ENCODE results near the gene SPATS2. TPM values are rescaled to one million over a fixed set of nuclear protein-coding genes. Genes with fewer than 3 reads are reported as not detected.

The SPATS2 gene

DNA sequence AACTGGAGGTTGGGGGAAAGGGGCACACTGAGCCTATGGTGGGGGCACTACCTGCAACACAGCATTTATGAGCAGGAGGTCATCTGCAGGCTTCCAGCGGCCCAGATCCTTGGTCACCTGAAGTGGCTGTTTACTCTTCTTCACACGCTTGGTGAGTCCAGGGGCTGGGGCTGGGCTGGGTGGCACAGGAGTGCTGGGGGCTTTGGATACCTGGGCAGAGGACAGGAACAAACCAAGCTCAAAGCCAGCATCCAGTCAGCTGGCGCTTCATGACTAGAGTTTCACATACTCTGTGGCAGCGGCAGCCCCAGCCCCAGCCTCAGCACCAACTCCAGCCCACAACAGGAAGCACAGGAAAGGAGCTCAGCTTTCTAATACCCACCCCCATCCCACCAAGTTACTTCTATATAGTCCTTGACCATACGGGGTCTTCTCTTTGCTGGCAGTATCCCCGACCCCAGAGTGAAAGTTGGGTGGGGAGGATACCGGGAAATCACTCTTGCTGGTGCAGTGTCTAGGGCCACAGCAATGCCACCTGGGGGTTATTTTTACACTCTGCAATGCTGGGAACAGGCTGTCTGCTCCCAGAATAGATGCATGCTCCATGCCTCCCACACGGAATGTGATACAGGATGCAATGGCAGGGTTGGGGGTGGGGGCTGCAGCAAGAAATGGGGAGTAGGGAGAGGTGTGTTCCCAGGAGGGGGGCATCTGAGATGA, 197.6 kb downstream of the SPATS2 start:
- H3K9ac ChIP-seq (ENCODE audit: low read depth, low read length), result no peak overlapping the region
- no peaks in the 10 kb centered on the region for H3K27me3 ChIP-seq (ENCODE audit: control insufficient read depth, insufficient read depth, low read length)
- H3K4me1 ChIP-seq (ENCODE audit: control insufficient read depth, insufficient read depth, low read length), result peaks cover 12% of the 10 kb centered on the region
- H3K4me2 ChIP-seq (ENCODE audit: low read length), result no peak overlapping the region
- no peaks in the 10 kb centered on the region for H3K9me3 ChIP-seq (replicated peaks; ENCODE audit: low read length)
- no peak overlapping the region for H3K4me3 ChIP-seq (ENCODE audit: low read length)
- H3K36me3 ChIP-seq (ENCODE audit: insufficient read depth, low read length), result peaks cover 42% of the 10 kb centered on the region

DNA sequence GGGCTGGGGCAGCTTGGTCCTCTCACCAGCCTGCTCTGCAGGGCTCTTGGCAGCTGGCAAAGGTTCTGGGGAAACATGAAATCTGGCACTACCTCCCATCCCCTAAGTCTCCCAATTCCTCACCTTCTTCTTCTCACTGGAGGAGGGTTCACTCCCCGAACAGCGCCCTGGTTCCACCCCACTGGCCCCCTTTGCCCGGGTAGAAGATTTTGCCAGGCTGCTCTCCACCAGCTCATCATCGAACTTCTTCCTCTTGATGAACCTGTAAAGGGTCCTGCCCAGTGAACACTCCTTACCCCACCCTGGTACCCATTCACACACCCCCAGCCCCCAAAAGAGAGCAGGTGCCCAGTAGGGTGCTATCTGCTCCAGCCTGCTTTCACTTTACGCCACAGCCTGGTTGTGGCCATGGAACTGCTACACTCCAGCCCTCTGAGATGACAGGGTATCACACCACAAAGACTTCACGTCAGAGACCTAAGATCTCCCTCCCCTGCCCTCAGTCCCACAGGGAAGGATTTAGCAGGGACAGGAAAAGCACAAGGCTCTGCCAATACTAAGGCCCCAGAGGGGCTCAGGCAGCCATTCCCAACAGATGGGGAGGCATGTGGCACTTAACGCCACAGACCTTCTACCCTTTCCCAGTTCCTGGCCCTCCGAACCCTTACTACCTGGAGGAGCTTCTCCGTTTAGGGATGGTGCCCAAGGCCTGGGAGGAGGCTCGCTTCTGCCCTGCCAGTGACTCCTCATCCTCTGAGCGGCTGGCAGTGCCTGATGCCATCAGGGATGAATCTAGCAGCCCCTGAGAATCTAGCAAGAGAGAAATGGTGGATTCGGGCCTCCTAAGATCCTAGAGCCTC, 198.4 kb downstream of the SPATS2 start:
- peaks cover 12% of the 10 kb centered on the region for H3K4me1 ChIP-seq (ENCODE audit: control insufficient read depth, insufficient read depth, low read length)
- H3K36me3 ChIP-seq (ENCODE audit: insufficient read depth, low read length), result peaks cover 35% of the 10 kb centered on the region
- H3K4me2 ChIP-seq (ENCODE audit: low read length), result no peak overlapping the region
- H3K4me3 ChIP-seq (ENCODE audit: low read length), result no peak overlapping the region
- no peaks in the 10 kb centered on the region for H3K9me3 ChIP-seq (replicated peaks; ENCODE audit: low read length)
- no peak overlapping the region for H3K9ac ChIP-seq (ENCODE audit: low read depth, low read length)
- no peaks in the 10 kb centered on the region for H3K27me3 ChIP-seq (ENCODE audit: control insufficient read depth, insufficient read depth, low read length)

DNA sequence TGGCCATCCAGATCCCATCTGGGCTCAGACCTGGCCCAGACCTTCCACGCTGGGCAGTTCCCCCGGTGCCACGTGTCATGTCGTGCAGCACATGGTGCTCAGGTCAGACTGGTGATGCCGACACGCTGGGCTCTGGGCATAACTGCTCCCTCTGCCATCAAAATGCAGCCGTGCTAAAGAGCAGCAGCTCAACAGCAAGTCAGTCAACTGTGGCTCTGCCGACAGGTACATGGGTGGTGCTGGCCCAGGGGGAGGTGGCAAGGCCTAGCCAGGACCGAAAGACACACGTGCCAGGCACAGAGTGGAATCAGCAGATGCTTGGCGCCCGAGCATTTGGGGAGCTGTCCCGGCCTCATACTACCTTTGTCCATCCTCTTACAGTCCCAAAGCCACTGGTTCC, 199.1 kb downstream of the SPATS2 start:
- no peaks in the 10 kb centered on the region for H3K9me3 ChIP-seq (replicated peaks; ENCODE audit: low read length)
- peak overlapping the region; percentile 96 for H3K9ac ChIP-seq (ENCODE audit: low read depth, low read length)
- peak overlapping the region; percentile 89 for H3K4me2 ChIP-seq (ENCODE audit: low read length)
- peaks cover 12% of the 10 kb centered on the region for H3K4me1 ChIP-seq (ENCODE audit: control insufficient read depth, insufficient read depth, low read length)
- H3K27me3 ChIP-seq (ENCODE audit: control insufficient read depth, insufficient read depth, low read length), result no peaks in the 10 kb centered on the region
- H3K4me3 ChIP-seq (ENCODE audit: low read length), result peak overlapping the region; percentile 15
- H3K36me3 ChIP-seq (ENCODE audit: insufficient read depth, low read length), result peaks cover 27% of the 10 kb centered on the region

DNA sequence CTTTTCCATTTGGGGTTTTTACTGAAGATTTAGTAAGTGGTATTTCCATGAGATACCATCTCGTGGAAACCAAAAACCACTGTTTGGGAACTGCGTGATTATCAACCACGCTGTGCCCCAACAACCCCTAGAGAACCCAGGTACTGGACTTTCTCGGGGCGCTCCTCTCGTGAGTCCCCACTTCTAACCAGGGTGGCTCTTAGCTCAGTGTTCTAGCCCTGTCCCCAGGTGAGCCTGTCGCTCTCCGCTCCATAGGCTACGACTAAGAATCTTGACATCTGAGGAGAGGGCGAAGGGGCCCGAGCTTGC, 200.0 kb downstream of the SPATS2 start:
- H3K4me2 ChIP-seq (ENCODE audit: low read length), result peak overlapping the region; percentile 89
- peaks cover 18% of the 10 kb centered on the region for H3K36me3 ChIP-seq (ENCODE audit: insufficient read depth, low read length)
- peak overlapping the region; percentile 96 for H3K9ac ChIP-seq (ENCODE audit: low read depth, low read length)
- H3K27me3 ChIP-seq (ENCODE audit: control insufficient read depth, insufficient read depth, low read length), result no peaks in the 10 kb centered on the region
- peak overlapping the region; percentile 89 for H3K4me3 ChIP-seq (ENCODE audit: low read length)
- peaks cover 12% of the 10 kb centered on the region for H3K4me1 ChIP-seq (ENCODE audit: control insufficient read depth, insufficient read depth, low read length)
- H3K9me3 ChIP-seq (replicated peaks; ENCODE audit: low read length), result no peaks in the 10 kb centered on the region

DNA sequence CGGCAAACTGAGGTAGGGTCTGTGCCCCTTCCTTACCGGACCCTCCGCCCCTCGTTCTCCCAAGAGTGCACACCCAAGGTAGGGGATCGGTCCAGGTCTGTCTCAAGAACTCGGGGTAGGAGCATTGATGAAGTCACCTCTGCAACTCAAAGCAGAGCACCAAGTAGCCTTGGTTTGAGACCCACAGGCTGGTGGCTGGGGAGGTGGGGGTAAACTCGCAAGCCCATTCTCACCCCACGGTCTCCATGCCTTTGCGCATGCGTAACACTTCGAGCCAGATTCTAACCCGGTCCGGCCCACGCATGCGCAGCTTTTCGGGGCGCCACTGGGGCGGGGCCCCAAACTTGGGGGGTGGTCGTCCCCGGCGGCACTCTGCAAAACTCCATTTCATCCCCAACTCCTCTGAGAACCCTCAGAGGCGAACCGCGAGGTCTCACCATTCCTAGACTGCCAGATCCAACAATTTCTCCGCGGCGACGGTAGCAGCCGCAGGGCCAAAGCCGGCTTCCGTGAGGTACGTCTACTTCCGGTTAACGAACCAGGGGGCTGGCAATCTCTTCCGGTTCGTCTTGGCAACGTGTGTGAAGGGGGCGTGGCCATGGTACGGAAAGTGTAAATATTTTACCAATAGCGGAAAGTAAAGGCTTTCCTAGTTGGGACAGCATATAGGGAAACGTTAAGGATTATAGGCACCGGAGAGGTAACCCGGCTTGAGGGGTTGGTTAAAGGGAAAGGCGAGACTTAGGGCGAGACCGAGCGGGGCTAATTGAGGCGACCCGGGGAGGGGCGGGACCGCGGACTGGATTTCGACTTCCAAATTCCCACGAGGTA, 200.6 kb downstream of the SPATS2 start, which contains the start of gene MCRS1:
Gene MCRS1, minus strand, starts transcription at position 532 of the 831 bp plus-strand sequence. CDS start 1,411 bp downstream, outside the sequence.
- peak within 1 kb of the TSS; percentile 96 for H3K9ac ChIP-seq (ENCODE audit: low read depth, low read length)
- peaks cover 12% of the 10 kb centered on the region for H3K4me1 ChIP-seq (ENCODE audit: control insufficient read depth, insufficient read depth, low read length)
- H3K4me2 ChIP-seq (ENCODE audit: low read length), result peak within 1 kb of the TSS; percentile 89
- peak within 1 kb of the TSS; percentile 89 for H3K4me3 ChIP-seq (ENCODE audit: low read length)
- H3K9me3 ChIP-seq (replicated peaks; ENCODE audit: low read length), result no peaks in the 10 kb centered on the region
- no peaks in the 10 kb centered on the region for H3K27me3 ChIP-seq (ENCODE audit: control insufficient read depth, insufficient read depth, low read length)
- H3K36me3 ChIP-seq (ENCODE audit: insufficient read depth, low read length), result peaks cover 13% of the 10 kb centered on the region

DNA sequence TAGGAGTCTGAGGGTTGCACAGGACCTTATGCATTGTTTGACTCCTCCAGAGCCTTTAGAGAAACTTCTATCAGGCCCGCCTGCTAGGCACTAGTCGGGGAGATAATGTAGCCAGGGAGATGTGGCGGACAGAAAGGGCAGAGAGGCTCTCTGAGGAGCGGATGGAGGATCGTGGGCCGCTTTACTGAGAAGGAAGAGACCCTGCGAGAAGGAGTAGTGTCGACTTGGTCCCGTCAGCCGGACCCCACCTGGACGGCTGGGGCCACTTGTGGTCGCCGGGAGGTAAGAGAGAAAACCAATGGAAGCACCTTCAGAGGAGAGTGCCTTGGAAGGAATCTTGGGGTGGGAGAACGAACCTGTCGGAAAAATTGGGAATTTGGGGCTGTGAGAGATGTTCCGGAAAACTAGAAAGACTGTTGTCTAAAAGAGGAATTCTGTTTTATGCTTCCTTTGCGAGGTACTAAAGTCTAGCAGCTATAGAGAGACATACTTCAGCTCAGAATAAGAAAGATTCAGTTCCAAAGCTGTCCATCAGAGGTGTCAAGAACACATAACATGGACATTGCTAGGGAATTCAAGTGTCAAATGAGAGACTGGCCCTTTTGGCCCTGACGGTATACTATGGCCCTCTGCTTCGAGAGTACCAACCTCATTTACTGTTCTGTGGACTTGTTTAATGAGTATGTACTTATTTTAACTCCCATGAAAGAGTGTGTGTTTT, 201.3 kb downstream of the SPATS2 start:
- H3K36me3 ChIP-seq (ENCODE audit: insufficient read depth, low read length), result peaks cover 5% of the 10 kb centered on the region
- peaks cover 12% of the 10 kb centered on the region for H3K4me1 ChIP-seq (ENCODE audit: control insufficient read depth, insufficient read depth, low read length)
- no peaks in the 10 kb centered on the region for H3K27me3 ChIP-seq (ENCODE audit: control insufficient read depth, insufficient read depth, low read length)
- peak overlapping the region; percentile 96 for H3K9ac ChIP-seq (ENCODE audit: low read depth, low read length)
- H3K9me3 ChIP-seq (replicated peaks; ENCODE audit: low read length), result no peaks in the 10 kb centered on the region
- peak overlapping the region; percentile 89 for H3K4me2 ChIP-seq (ENCODE audit: low read length)
- peak overlapping the region; percentile 89 for H3K4me3 ChIP-seq (ENCODE audit: low read length)

Small RNAs within 50 kb of the gene (small RNA-seq; reads per million reads assigned to genes)
- gene AC125611.1, result not detected
